Measurements from ENCODE around the gene GON7.
"Not testable (repeated sequence)": the region's sequence is repeated elsewhere in the genome, so short reads cannot be mapped to it uniquely, and the experiment has no call there.

Gene GON7

DNA sequence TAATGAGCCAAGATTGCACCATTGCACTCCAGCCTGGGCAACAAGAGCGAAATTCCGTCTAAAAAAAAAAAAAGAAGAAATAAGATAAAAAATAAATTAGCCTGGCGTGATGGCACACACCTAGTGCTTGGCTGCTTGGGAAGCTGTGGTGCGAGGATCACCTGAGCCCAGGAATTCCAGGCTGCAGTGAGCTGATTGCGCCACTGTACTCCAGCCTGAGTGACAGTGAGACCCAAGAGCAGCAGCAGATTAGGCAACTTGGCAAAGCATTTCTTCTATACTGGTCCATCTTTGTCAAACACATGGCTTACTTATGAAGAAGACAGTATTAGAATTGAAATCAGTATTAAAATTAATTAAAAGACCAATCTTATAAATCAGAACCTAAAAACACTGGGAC lies 6.3 kb downstream of the GON7 start:
- DNase-seq (ENCODE audit: low read depth in 1 of 2, low spot score in 1 of 2) = no peak

DNA sequence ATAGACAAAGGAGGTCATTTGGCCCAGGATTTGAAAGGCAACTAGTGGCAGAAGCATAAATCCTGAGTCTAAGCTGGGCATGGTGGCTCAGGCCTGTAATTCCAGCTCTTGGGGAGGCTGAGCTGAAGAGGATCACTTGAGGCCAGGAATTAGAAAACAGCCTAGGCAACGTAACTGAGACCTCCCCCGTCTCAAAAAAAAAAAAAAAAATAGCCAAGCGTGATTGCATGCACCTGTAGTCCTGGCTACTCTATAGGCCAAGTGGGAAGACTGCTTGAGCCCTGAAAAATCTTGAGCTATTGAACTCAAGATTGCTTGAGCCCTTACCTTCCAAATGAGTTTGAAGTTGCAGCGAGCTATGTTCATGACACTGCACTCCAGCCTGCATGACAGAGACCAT lies 7.8 kb downstream of the GON7 start:
- no peak for DNase-seq (ENCODE audit: low read depth in 1 of 2, low spot score in 1 of 2)

DNA sequence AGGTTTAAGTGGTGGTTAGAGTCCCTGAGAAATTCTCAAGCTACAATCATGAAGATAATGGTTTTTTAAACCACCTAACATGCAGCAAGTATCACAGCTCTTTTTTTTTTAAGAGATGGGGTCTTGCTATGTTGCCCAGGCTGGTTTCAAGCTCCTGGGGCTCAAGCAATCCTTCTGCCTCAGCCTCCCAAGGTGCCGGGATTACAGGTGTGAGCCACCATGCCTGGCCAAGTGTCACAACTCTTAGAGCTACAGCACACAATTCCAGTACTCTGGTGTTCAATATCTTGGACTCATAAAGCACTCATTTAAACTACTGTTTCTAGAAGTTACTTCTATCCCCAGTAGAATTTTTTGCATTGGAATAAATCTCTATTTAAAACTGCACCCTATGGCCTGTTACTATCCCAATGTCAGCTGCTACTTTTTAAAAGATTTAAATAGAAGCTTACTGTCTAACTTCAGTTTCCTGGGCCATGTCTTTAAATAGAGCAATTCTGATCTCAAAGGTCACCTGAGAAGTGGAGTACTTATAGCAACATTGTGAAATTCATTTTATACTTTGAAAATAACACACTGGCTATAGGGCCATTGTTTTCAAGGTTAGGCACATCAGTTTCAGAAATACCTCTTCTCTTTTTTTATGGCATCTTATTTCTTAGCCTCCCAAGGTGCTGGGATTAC lies 11.4 kb downstream of the GON7 start:
- no peak for DNase-seq (ENCODE audit: low read depth in 1 of 2, low spot score in 1 of 2)

DNA sequence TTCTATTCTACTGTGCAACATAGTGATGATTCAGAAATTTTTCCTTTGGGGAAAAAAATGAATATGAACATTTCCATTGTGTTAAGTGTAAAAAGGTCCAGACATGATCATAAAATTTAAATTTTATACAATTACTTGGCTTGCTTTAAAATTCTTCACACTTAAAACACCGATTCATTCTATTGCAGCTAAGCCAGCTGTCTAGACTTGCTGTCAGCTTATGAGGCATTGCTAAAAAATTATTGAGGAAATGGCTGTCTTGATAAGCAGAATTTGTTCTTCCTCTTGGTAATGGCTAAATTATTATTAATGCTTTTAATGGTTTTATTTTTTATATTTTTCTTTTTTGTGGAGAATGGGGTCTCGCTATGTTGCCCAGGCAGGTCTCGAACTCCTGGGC lies 19.9 kb downstream of the GON7 start:
- no peak for DNase-seq (ENCODE audit: low read depth in 1 of 2, low spot score in 1 of 2)

DNA sequence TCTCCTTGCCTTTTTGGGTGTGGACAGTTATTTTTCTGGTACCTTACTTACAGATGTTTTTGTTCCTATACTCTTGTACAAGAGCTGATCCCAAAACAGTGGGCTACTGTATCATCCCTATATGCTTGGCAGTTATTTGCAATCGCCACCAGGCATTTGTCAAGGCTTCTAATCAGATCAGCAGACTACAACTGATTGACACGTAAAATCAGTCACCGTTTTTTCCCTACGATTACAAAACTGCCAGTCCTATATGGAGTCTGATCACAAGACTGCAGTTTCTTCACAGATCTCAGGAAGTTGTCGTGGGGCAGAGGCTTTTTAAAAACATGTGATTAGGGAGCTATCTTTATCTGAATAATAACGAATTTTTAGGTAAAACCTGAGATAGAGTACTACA lies 20.4 kb downstream of the GON7 start:
- DNase-seq (ENCODE audit: low read depth in 1 of 2, low spot score in 1 of 2) = no peak

DNA sequence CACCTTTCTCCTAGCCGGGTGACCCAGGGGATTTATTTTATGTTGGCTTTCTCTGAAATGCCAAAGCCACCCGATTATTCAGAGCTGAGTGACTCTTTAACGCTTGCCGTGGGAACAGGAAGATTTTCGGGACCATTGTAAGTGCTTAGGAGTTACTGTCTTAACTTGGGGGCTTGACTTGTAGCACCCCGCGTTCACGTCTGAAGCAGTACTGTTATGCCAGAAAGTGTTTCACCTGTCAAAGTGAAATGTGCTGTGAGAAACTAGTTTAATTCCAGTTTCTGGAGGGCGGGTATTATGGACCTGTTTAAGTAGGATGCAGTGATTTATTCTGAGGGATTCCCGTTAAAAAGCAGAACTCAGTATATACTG lies 21.5 kb downstream of the GON7 start:
- no peak for DNase-seq (ENCODE audit: low read depth in 1 of 2, low spot score in 1 of 2)

DNA sequence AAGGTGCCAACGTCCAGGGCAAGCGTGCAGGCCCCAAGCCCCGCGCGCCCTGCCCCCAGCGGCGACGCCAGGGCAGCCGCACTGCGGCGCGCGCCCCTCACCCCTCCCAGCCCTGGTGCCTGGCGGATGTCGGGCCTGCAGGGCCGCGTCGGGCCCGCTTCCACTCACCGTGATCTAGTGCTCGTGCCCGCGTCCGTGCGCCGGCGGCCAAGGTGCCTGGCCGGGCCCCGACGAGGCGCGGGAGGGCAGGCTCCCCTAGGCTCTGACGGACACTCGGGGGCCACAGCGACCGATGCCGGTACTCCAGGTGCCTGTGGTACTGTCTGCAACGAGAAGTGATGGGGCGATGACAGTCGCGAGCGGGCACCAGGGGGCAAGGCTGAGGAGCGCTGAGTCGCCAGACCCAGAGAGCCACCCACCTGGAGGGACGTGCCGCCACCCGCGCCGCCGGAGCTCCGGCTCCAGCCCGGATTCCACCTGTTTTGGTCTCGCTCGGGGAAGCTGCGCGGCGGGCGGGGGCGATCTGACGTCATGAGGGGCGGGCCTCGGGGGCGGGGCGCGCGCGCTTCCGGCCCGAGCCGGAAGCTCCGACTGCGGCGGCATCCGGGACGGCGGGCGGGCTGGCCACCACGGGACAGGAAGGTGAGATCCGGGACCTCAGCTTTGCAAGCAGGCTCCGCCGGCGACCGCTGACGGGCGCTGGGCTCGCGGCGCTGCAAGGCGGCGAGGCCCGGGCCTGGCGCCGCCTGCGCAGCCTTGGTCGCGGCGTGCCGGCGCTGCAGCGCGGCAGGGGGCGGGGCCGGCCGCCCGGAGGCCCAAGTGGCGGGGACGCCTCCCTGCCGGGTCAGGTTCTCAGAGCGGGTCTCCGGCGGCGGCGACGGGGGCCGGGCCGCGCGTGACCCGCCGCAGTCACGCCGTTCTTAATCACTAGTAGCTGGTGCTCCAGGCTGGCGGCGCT lies 22.2 kb downstream of the GON7 start, which contains the start of the genes LYSET and MOAP1:
TSS of gene LYSET (plus strand) at position 927 of the 958 bp plus-strand sequence. CDS start 89 bp downstream, outside the sequence.
TSS of gene MOAP1 (minus strand) at position 507 of the 958 bp plus-strand sequence. CDS start 655 bp downstream, outside the sequence.
- DNase-seq (ENCODE audit: low read depth in 1 of 2, low spot score in 1 of 2) = peak; percentile 79 to 80

DNA sequence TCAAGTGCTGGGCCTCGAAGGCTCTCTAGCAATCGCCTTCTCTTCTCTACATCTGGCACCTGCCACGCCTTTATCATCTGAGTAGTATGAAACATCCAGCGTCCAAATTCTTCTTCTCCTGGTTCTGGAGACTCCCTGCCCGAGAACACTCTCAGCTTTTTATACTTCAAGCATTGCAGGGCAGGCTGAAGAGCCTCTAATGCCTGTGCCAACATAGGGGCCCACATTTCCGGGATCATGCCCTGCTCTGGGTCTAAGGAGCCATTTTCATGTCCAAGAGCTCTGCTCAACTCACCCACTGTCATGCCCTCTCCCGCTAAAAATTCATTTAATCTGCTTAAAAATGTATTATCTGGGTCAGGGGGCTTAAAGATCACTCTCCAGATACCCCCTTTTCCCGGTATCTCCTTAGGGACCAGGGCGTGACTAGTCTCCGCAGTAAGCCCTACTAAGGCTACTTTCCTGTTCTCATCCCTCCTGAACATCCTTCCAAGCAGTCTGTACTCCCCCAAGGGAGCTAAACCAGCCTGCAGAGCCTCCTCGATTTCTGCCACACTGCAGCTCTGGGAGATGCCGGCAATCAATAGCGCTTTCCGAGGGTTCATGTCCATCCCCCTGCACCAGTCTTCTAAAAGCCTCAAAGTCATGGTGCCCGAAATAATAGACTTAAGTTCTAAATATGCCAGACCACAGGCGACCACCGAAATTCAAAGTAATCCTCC lies 23.1 kb downstream of the GON7 start:
- DNase-seq (ENCODE audit: low read depth in 1 of 2, low spot score in 1 of 2) = no peak

DNA sequence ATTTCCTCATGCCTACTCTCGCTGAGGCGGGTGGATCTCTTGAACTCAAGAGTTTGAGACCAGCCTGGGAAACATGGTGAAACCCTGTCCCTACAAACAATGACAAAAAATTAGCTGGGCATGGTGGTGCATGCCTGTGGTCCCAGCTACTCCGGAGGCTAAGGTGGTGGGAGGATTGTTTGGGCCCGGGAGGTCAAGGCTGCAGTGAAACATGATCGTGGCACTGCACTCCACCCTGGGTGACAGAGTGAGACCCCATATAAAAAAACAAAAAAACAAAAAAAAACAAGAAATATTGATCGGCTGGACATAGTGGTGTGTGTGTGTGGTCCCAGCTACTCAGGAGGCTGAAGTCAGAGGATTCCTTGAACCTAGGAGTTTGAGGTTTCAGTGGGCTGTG lies 31.4 kb downstream of the GON7 start:
- no peak for DNase-seq (ENCODE audit: low read depth in 1 of 2, low spot score in 1 of 2)

DNA sequence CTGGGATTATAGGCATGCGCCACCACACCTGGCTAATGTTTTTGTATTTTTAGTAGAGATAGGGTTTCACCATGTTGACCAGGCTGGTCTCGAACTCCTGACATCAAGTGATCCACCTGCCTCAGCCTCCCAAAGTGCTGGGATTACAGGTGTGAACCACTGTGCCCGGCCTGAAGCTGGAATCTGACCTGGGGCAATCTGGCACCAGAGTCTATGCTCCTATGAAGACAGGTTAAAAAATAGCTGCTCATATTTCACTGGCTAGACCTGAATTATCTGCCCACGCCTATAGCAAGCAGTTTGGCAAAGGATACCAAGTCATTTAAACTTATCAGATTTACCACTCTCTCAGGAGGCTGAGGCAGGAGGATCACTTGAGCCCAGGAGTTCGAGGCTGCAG lies 32.1 kb downstream of the GON7 start:
- not testable (repeated sequence) for DNase-seq (ENCODE audit: low read depth in 1 of 2, low spot score in 1 of 2)

DNA sequence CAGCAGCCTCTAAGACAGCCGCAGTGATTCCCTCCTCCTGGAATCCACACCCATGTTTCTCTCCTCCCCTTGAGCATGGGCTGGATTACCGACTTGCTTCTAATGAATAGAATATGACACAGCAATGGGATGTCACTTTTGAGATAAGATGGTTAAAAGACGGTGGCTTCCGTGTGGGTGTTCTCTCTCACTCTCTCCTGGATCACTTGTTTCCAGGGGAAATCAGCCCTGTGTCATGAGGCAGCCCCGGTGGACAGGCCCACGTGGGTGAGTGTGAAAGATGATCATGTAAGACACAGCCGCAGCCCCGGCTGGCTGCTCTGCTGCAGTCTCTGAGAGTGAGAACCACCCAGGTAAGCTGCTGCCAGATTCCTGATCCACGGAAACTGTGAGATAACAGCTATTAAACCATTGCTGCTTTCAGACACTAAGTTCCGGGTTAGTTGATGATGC lies 32.9 kb downstream of the GON7 start:
- DNase-seq (ENCODE audit: low read depth in 1 of 2, low spot score in 1 of 2) = no peak

DNA sequence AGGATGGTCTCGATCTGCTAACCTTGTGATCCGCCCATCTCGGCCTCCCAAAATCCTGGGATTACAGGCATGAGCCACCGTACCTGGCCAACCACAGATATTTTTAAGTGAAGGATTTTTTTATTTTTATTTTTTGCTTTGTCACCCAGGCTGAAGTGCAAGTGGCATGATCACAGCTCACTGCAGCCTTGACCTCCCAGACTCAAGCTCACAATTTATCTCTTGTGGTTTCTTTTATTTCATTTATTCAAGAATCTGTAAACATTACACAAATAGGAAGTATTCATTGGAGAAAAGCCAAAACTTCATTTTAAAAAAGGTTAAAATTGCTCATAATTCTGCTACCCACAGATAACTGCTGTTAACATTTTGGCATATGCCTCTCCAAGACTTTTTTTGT lies 35.5 kb downstream of the GON7 start:
- no peak for DNase-seq (ENCODE audit: low read depth in 1 of 2, low spot score in 1 of 2)

DNA sequence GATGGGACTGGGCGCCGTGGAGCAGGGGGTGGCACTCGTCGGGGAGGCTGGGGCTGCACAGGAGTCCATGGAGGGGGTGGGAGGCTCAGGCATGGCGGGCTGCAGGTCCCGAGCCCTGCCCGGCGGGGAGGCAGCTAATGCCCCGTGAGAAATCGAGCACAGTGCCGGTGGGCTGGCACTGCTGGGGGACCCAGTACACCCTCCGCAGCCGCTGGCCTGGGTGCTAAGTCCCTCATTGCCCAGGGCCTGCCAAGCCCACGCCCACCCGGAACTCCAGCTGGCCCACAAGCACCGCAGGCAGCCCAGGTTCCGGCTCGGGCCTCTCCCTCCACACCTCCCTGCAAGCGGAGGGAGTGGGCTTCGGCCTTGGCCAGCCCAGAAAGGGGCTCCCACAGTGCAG lies 36.7 kb downstream of the GON7 start:
- DNase-seq (ENCODE audit: low read depth in 1 of 2, low spot score in 1 of 2) = not testable (repeated sequence)

DNA sequence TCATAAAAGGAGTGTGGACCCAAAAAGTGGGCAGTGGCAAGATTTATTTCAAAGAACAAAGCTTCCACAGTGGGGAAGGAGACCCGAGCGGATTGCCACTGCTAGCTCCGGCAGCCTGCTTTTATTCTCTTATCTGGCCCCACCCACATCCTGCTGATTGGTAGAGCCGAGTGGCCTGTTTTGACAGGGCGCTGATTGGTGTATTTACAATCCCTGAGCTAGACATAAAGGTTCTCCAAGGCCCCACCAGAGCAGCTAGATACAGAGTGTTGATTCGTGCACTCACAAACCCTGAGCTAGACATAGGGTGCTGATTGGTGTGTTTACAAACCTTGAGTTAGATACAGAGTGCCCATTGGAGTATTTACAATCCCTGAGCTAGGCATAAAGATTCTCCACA lies 37.2 kb downstream of the GON7 start:
- not testable (repeated sequence) for DNase-seq (ENCODE audit: low read depth in 1 of 2, low spot score in 1 of 2)

DNA sequence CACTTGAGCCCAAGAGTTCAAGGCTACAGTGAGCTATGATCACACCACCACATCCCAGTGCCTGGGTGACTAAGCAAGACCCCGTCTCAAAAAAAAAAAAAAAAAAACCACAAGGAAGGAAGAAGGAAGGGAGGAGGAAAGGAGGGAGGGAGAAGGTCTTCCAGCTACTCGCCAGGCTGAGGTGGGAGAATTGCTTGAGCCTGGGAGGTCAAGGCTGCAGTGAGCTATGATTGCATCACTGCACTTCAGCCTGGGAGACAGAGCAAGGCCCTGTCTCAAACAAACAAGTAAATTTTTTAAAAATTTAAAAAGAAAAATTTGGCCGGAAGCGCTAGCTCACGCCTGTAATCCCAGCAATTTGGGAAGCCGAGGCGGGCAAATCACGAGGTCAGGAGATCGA lies 38.3 kb downstream of the GON7 start:
- DNase-seq (ENCODE audit: low read depth in 1 of 2, low spot score in 1 of 2) = not testable (repeated sequence)

DNA sequence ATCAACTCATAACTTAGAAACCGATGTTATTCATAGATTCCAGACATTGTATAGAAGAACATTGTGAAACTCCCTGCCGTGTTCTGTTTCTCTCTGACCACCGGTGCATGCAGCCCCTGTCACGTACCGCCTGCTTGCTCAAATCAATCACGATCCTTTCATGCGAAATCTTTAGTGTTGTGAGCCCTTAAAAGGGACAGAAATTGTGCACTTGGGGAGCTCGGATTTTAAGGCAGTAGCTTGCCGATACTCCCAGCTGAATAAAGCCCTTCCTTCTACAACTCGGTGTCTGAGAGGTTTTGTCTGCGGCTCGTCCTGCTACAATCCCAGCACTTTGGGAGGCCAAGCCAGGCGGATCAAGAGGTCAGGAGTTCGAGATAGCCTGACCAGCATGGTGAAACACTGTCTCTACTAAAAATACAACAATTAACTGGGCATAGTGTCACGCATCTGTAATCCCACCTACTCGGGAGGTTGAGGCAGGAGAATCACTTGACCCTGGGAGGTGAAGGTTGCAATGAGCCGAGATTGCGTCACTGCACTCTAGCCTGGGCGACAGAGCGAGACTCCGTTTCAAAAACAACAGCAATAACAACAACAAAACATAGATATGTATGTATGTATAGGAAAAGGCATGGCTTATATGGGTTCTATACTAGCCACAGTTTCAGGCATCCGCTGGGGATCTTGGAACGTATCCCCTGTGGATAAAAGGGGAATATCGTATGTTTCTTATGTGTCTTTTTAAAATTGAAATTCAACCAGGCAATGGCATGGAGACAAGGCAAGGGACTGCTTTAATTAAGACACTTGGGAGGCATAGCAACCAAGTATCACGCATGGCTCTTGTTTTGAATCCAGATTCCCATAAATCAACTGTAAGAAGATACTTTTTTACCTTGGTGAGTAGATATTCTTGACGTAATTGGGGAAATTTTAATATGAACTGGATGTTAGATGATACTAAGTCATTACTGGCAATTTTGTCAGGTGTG lies 41.3 kb downstream of the GON7 start:
- not testable (repeated sequence) for DNase-seq (ENCODE audit: low read depth in 1 of 2, low spot score in 1 of 2)

DNA sequence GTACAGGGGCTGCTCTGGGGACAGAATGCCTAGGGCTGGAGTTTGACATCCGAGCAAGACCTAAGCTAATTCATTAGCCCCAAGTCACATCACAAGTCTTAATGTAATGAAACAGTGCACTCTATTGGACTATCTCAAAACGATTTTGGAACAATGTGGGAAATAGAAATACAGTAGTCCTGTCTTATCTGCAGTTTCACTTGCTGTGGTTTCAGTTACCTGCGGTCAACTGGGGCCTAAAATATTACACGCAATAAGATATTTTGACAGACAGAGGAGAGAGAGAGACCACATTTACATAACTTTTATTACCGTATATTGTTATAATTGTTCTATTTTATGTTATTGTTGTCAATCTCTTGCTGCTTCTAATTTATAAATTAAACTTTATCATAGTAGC lies 43.3 kb downstream of the GON7 start:
- no peak for DNase-seq (ENCODE audit: low read depth in 1 of 2, low spot score in 1 of 2)

DNA sequence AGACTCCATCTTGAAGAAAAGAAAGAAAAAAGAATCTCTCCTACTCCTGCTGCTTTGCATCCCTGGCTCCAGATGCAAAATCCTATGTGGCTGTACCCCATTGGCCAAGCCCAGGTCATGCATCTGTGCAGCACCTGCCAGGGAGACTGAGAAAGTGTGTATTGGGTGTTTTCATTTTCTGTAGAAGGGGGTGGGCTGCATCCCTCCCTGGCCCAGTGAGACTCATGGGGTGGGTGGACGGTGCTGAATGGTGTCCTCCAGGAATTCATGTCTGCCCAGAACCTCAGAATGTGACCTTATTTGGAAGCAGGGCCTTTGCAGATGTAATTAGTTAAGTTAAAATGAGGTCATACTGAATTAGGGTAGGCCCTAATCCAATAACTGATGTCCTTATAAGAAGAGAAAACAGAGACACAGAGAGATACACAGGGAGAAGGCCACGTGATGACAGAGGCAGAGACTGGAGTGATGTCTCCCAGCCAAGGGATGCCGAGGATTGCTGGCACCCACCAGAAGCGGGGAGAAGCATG lies 45.4 kb downstream of the GON7 start:
- DNase-seq (ENCODE audit: low read depth in 1 of 2, low spot score in 1 of 2) = no peak

DNA sequence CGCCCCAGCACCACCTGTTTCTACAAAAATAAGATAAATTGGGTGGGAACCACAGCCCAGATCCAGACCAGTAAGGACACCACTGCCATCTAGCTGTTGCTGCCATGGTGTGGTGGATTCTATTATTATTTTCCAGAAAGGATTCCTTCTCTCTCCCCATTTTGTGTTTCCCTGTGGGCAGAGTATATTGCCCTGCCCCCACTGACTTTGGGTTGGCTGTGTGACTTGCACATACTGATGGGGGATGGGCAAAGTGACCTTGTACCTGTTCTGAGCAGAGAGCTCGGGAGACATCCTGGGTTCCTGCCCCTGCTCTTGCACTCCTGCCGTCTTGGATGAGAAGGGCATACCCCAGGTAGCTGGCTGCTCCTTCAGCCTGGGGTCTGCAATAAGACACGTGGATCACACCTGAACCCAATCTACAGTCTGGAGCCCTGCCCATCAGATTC lies 46.5 kb downstream of the GON7 start:
- DNase-seq (ENCODE audit: low read depth in 1 of 2, low spot score in 1 of 2) = no peak

Measured in activated CD4-positive, alpha-beta T cell treated with anti-CD3 and anti-CD28 coated beads, Interleukin-2, amount 50 U/mL, for 24 hours (primary cell).